Measurements from ENCODE around the gene LBR.

GRCh38 chr1:225450491-225451191 is 22.8 kb upstream of the LBR start:
- TF ChIP-seq SNAI2 (CRISPR knock-in tag; IDR thresholded peaks at IDR 0.05) (no peak), TSHZ2 (CRISPR knock-in tag; IDR thresholded peaks at IDR 0.05) (no peak)
